ENCODE data around the gene PTAFR. TPM values are rescaled to one million over a fixed set of nuclear protein-coding genes. Genes with fewer than 3 reads are reported as not detected.

PTAFR gene
- total and polyA plus RNA-seq, 11 donors: 0.42 to 23.5 (median 2.2) TPM

DNA sequence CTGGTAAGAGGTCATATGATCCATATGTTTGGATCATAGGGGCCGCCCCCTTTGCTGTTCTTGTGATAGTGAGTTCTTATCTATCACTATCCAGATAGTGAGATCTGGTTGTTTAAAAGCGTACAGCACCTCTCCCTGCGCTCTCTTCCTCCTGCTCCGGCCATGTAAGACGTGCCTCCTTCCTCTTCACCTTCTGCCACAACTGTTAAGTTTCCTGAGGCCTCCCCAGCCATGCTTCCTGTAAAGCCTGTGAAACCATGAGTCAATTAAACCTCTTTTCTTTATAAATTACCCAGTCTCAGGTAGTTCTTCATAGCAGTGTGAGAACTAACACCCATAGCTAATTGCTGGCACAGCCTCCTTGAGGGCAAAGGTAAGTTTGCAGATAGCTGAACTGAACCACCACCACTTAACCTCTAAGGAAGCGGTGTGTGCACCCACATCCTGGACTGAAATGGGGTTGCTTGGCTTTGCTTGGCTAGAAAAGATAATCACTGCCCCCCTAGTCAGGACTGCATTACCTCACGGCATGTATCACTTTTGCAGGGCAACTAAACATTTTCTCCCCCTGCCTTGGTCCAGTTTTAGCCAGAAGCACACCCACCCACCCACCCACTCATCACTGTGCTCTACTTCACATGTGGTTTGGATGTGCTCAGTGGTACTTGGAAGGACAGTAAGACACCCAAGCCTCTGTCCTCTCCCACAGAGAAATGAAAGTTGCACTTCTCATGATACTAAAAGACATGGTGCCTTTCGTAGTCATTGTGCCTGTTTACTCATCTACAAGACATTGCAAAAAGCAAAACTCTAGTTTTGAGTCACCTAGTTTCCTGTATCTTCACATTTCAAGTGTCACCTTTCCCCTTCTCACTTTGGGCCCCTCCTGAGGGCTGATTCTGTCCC lies 23.1 kb upstream of the PTAFR start:
- peak in 1 of 4 donors; percentile 36 for ATAC-seq
- H3K27me3 ChIP-seq: no peaks in the 10 kb centered on the region
- no peak overlapping the region for H3K4me3 ChIP-seq
- TF ChIP-seq, protein P1, sequence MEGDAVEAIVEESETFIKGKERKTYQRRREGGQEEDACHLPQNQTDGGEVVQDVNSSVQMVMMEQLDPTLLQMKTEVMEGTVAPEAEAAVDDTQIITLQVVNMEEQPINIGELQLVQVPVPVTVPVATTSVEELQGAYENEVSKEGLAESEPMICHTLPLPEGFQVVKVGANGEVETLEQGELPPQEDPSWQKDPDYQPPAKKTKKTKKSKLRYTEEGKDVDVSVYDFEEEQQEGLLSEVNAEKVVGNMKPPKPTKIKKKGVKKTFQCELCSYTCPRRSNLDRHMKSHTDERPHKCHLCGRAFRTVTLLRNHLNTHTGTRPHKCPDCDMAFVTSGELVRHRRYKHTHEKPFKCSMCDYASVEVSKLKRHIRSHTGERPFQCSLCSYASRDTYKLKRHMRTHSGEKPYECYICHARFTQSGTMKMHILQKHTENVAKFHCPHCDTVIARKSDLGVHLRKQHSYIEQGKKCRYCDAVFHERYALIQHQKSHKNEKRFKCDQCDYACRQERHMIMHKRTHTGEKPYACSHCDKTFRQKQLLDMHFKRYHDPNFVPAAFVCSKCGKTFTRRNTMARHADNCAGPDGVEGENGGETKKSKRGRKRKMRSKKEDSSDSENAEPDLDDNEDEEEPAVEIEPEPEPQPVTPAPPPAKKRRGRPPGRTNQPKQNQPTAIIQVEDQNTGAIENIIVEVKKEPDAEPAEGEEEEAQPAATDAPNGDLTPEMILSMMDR (IDR thresholded peaks at IDR 0.05): no peak
- no peak for TF ChIP-seq POLR2A (IDR thresholded peaks at IDR 0.05)
- peak overlapping the region in 1 of 12 donors; percentile 54 for H3K27ac ChIP-seq
- H3K9me3 ChIP-seq: no peaks in the 10 kb centered on the region
- peaks cover 0 to 34% (median 1%) of the 10 kb centered on the region in 12 donors for H3K4me1 ChIP-seq
- no peak for DNase-seq
- intact Hi-C loops (cut with DNase I): loop anchor here in 3 of 10 donors (10.0 kb wide), 2 partner anchors 335 to 345 kb away; no protein-coding TSS in a partner anchor
- WGBS, 4 donors: 86 to 92% (median 88%) methylated on average over 8 of the region's 8 CpGs
- H3K36me3 ChIP-seq: peaks cover 9 to 69% (median 66%) of the 10 kb centered on the region in 9 donors

DNA sequence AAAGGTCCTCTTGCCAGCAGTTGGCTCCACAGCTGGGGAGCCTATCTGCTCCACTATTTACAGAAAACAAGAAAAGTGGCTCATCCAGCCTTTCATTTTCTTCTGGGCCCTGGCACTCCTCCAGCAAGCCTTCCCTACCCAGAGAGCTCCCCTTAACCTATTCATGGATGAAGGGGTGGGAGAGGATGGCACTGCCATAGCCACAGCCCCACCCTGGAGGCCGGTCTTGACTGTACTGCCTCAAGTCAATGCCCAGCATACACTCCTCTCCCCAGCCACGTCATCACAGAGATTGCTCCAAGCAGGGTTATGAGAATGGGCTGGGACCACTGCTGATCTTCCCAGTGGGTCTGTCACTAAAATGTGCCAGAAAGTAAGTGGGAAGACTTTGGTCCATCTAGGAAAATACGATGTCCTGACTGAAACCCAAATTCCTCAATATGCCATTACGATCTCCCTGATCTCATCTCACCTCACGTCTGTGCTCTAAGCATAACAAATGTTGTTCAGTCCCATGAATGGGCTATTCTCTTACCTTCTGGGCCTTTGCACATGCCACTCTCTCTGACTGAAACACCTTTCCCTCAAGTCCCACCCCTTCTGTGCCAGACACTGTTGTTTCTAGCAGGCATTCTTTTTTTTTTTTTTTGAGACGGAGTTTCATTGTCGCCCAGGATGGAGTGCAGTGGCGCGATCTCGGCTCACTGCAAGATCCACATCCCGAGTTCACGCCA lies 21.4 kb upstream of the PTAFR start:
- WGBS, 4 donors: 93 to 95% (median 94%) methylated on average over 12 of the region's 12 CpGs
- Histone ChIP-seq H3K9me3 (no peaks in the 10 kb centered on the region), H3K27me3 (no peaks in the 10 kb centered on the region), H3K36me3 (peaks cover 5 to 51% (median 48%) of the 10 kb centered on the region in 9 donors), H3K27ac (no peak overlapping the region), H3K4me3 (no peak overlapping the region), H3K4me1 (peaks cover 0 to 34% (median 2%) of the 10 kb centered on the region in 12 donors)
- DNase-seq: no peak
- no peak for TF ChIP-seq POLR2A (IDR thresholded peaks at IDR 0.05)
- TF ChIP-seq, protein P1 (IDR thresholded peaks at IDR 0.05): no peak
- intact Hi-C loops (cut with DNase I): loop anchor here in 1 of 10 donors (10.0 kb wide), 1 partner anchor 333 kb away; no protein-coding TSS in a partner anchor
- no peak for ATAC-seq

- TF ChIP-seq, protein P1 (IDR thresholded peaks at IDR 0.05): no peak
- 72 to 92% (median 82%) methylated on average over 3 of the region's 3 CpGs for WGBS, 4 donors
- H3K9me3 ChIP-seq: no peaks in the 10 kb centered on the region
Observed at GRCh38 chr1:28196330-28196729, 19.8 kb upstream of the PTAFR start.

More at GRCh38 chr1:28196330-28196729, 19.8 kb upstream of the PTAFR start:
- peaks cover 5 to 36% (median 34%) of the 10 kb centered on the region in 9 donors for H3K36me3 ChIP-seq
- H3K4me3 ChIP-seq: no peak overlapping the region
- ATAC-seq (no peak), DNase-seq (no peak)
- intact Hi-C loops (cut with DNase I): loop anchor here in 1 of 10 donors (10.0 kb wide), 1 partner anchor 332 kb away; no protein-coding TSS in a partner anchor
- peaks cover 0 to 35% (median 4%) of the 10 kb centered on the region in 12 donors for H3K4me1 ChIP-seq
- H3K27ac ChIP-seq: no peak overlapping the region
- H3K27me3 ChIP-seq: no peaks in the 10 kb centered on the region
